GM12878 (cell line): ENCODE results near the gene ECI1. TPM values are rescaled to one million over a fixed set of nuclear protein-coding genes. Genes with fewer than 3 reads are reported as not detected.

Experiments used
- ATAC-seq: fragments of 200-7000 bp; cut with Tn5 transposase; 3 replicates; pipeline ENCODE4 v1.9.1; 2020; ENCODE audit warnings: mild to moderate bottlenecking, moderate library complexity
- BruUV-seq: library from RNA; stranded (reverse); fragments of 400-500 nt; replicated peaks from 2 replicates; lab custom pipeline; 2021; lab: Mats Ljungman, UMichigan
- CTCF ChIA-PET: fragments of 300-600 bp; sonication (Branson Sonifier 250); formaldehyde crosslinking; extraction: SDS; loops from one replicate; lab custom pipeline; 2021; ENCODE audit warnings: inconsistent platforms; lab: Yijun Ruan, JAX
- POLR2A ChIA-PET: fragments of 350-600 bp; formaldehyde crosslinking; extraction: SDS; loops from one replicate; lab custom pipeline; 2021; ENCODE audit warnings: inconsistent platforms; lab: Charles Lee
- RAD21 ChIA-PET: fragments of 300-600 bp; sonication (Branson Sonifier 250); formaldehyde crosslinking; loops from one replicate; lab custom pipeline; 2023; ENCODE audit warnings: antibody characterized with exemption; ENCODE audit not compliant: unreplicated experiment; lab: Charles Lee
- SMC1A ChIA-PET: fragments of 300-600 bp; sonication (Branson Sonifier 250); formaldehyde crosslinking; loops from one replicate; lab custom pipeline; 2023; ENCODE audit not compliant: unreplicated experiment, uncharacterized antibody; lab: Charles Lee
- DNase-seq: peaks from one replicate; pipeline ENCODE4 v3.0.0-alpha.2; 2011; ENCODE audit warnings: low read depth, low spot score
- FAIRE-seq: peaks from 3 replicates; lab custom pipeline; 2011; peaks lifted over from hg19 to GRCh38; lab: Jason Lieb, UNC
- H2AFZ ChIP-seq: 2 replicates; pipeline ENCODE4 v1.6.0; 2011; ENCODE audit warnings: low read depth, low read length, control low read depth; ENCODE audit not compliant: control insufficient read depth
- H3K27ac ChIP-seq: 2 replicates; pipeline ENCODE4 v1.5.1; 2011; ENCODE audit warnings: control low read depth; ENCODE audit not compliant: control insufficient read depth, insufficient read depth
- H3K27me3 ChIP-seq, 2 experiments: replicated peaks in 1 of 2; 2 replicates each; pipeline versions ENCODE4 v1.6.0 to v1.6.1; 2011; ENCODE audit warnings: low read length in 1 of 2; ENCODE audit not compliant: control insufficient read depth in 2 of 2, insufficient read depth in 2 of 2
- H3K36me3 ChIP-seq, 2 experiments: 2 replicates each; pipeline ENCODE4 v1.5.1; 2011; ENCODE audit warnings: low read length in 1 of 2; ENCODE audit not compliant: control insufficient read depth in 2 of 2, insufficient read depth in 2 of 2
- H3K4me1 ChIP-seq: 2 replicates; pipeline ENCODE4 v1.6.1; 2011; ENCODE audit warnings: mild to moderate bottlenecking, low read length, moderate library complexity, mixed read lengths; ENCODE audit not compliant: control insufficient read depth, insufficient read depth
- H3K4me2 ChIP-seq: 2 replicates; pipeline ENCODE4 v1.6.0; 2011; ENCODE audit warnings: control low read depth; ENCODE audit not compliant: control insufficient read depth, insufficient read depth
- H3K4me3 ChIP-seq: fragments of 200-600 bp; sonication (generic); 2 replicates; pipeline ENCODE4 v1.5.1; 2016
- H3K79me2 ChIP-seq: 2 replicates; pipeline ENCODE4 v1.6.0; 2011; ENCODE audit warnings: low read length; ENCODE audit not compliant: control insufficient read depth, insufficient read depth
- H3K9ac ChIP-seq: 2 replicates; pipeline ENCODE4 v1.8.0; 2011; ENCODE audit warnings: low read length, control low read depth, mixed read lengths; ENCODE audit not compliant: control insufficient read depth, insufficient read depth
- H3K9me3 ChIP-seq: replicated peaks from 3 replicates; pipeline ENCODE4 v1.5.1; 2011; ENCODE audit warnings: mild to moderate bottlenecking, low read length; ENCODE audit not compliant: control insufficient read depth, insufficient read depth
- H4K20me1 ChIP-seq: 2 replicates; pipeline ENCODE4 v1.6.0; 2011; ENCODE audit not compliant: control insufficient read depth, insufficient read depth
- ATF3 ChIP-seq: IDR thresholded peaks from 2 replicates; pipeline ENCODE4 v1.6.1; 2011; ENCODE audit warnings: low read depth, mild to moderate bottlenecking, low read length, moderate library complexity, borderline replicate concordance; ENCODE audit errors: extremely low read depth
- EED ChIP-seq: sonication (generic); IDR thresholded peaks from 2 replicates; pipeline ENCODE4 v1.6.1; 2016; ENCODE audit warnings: antibody characterized with exemption, low read depth
- ETV6 ChIP-seq, 2 experiments: fragments of 450-650 bp in 1 of 2; IDR thresholded peaks in 1 of 2; conservative IDR thresholded peaks in 1 of 2; 2 replicates each; pipeline ENCODE4 v1.6.1; 2014; ENCODE audit warnings: antibody characterized with exemption in 1 of 2, borderline replicate concordance in 1 of 2, low read depth in 1 of 2, mild to moderate bottlenecking in 1 of 2, moderate library complexity in 1 of 2
- EZH2 ChIP-seq: IDR thresholded peaks from 2 replicates; pipeline ENCODE4 v1.6.1; 2012; ENCODE audit warnings: low read depth, mild to moderate bottlenecking, control low read depth, inconsistent platforms, low read length, borderline replicate concordance; ENCODE audit not compliant: control insufficient read depth
- HDAC6 ChIP-seq: fragments of 200-600 bp; sonication (generic); IDR thresholded peaks from one replicate; pipeline ENCODE4 v1.8.0; 2017; ENCODE audit warnings: antibody characterized with exemption; ENCODE audit not compliant: unreplicated experiment
- MEF2B ChIP-seq: fragments of 450-650 bp; IDR thresholded peaks from 2 replicates; pipeline ENCODE4 v1.6.1; 2018; ENCODE audit warnings: mild to moderate bottlenecking, moderate library complexity; ENCODE audit not compliant: partially characterized antibody, poor library complexity, severe bottlenecking
- NBN ChIP-seq: fragments of 450-650 bp; IDR thresholded peaks from 2 replicates; pipeline ENCODE4 v1.6.1; 2016
- NFYB ChIP-seq: IDR thresholded peaks from 2 replicates; pipeline ENCODE4 v1.6.1; 2011; ENCODE audit warnings: low read depth, mild to moderate bottlenecking, low read length, improper control_type of control experiment, moderate library complexity; ENCODE audit not compliant: insufficient read depth
- PAX5 ChIP-seq: IDR thresholded peaks from 2 replicates; pipeline ENCODE4 v1.6.1; 2011; ENCODE audit warnings: low read depth, low read length, borderline replicate concordance
- POLR2A ChIP-seq: IDR thresholded peaks from 2 replicates; pipeline ENCODE4 v1.6.1; 2011; ENCODE audit warnings: low read depth, mild to moderate bottlenecking, low read length
- RB1 ChIP-seq: fragments of 450-650 bp; formaldehyde crosslinking; IDR thresholded peaks from 2 replicates; pipeline ENCODE4 v1.6.1; 2017; ENCODE audit warnings: mild to moderate bottlenecking, borderline replicate concordance
- STAT1 ChIP-seq: fragments of 450-650 bp; conservative IDR thresholded peaks from 2 replicates; pipeline ENCODE4 v1.6.1; 2014; ENCODE audit warnings: antibody characterized with exemption, mild to moderate bottlenecking
- TCF12 ChIP-seq: IDR thresholded peaks from 2 replicates; pipeline ENCODE4 v1.6.1; 2011; ENCODE audit warnings: low read depth, mild to moderate bottlenecking, low read length
- ZBTB33 ChIP-seq: fragments of 450-650 bp; IDR thresholded peaks from 2 replicates; pipeline ENCODE4 v1.6.1; 2017; ENCODE audit warnings: mild to moderate bottlenecking
- ZNF24 ChIP-seq: fragments of 450-650 bp; IDR thresholded peaks from 2 replicates; pipeline ENCODE4 v1.6.1; 2017; ENCODE audit warnings: antibody characterized with exemption, mild to moderate bottlenecking
- ZNF384 ChIP-seq: IDR thresholded peaks from 2 replicates; pipeline ENCODE4 v1.6.1; 2012; ENCODE audit warnings: low read depth, mild to moderate bottlenecking, low read length, improper control_type of control experiment, borderline replicate concordance
- ZNF687 ChIP-seq: fragments of 450-650 bp; IDR thresholded peaks from 2 replicates; pipeline ENCODE4 v1.6.1; 2017; ENCODE audit warnings: mild to moderate bottlenecking, moderate library complexity
- WGBS: methylation state at CpG from one replicate; pipeline ENCODE4 v1.1.6; 2016; ENCODE audit warnings: low lambda C conversion rate; ENCODE audit not compliant: insufficient replicate concordance, insufficient coverage; ENCODE audit errors: missing lambda C conversion rate; 5-methylcytosine and 5-hydroxymethylcytosine counted together
- in situ Hi-C: fragments of 300-500 bp; cut with MboI; formaldehyde crosslinking; loops from 9 replicates; pipeline ENCODE4 v1.14.3; 2018; ENCODE audit warnings: mixed read lengths
- intact Hi-C: fragments of 100-400 bp; cut with micrococcal nuclease; formaldehyde crosslinking; loops from one replicate; pipeline ENCODE4 v1.14.2; 2022; ENCODE audit not compliant: unreplicated experiment
- polyA plus RNA-seq, 11 experiments: library from polyadenylated mRNA; depleted of rRNA in 4 of 11; unstranded in 6 of 11; stranded (reverse) in 5 of 11; fragments of >200 nt; fragmentation: Nextera tagmentation in 4 of 11; fragmentation: Illumina TruSeq in 1 of 11; extraction: Ambion mirVana in 4 of 11; extraction: Trizol in 1 of 11; gene quantifications; 1 replicate in 1 of 11; 2 replicates in 10 of 11; pipeline versions ENCODE4 v1.2.1 to v1.2.3, GENCODE V29; 2011 to 2016; ENCODE audit warnings: inconsistent platforms in 2 of 11, missing spikeins in 2 of 11, low read depth in 1 of 11
- total RNA-seq, 4 experiments: library from RNA; depleted of rRNA in 3 of 4; stranded (reverse); fragments of >200 nt in 3 of 4; fragmentation: Illumina TruSeq in 1 of 4; extraction: Trizol in 1 of 4; gene quantifications; 2 replicates each; pipeline versions ENCODE4 v1.2.1 to v1.2.3, GENCODE V29; 2013 to 2021

Gene ECI1
- total and polyA plus RNA-seq, 10 of the 15 experiments (the other 5 are each of a cell fraction or from before 2014, with no cell fraction given): 2.2 to 82.1 (median 24.8) TPM

GRCh38 chr16:2223221-2223941, 28.0 kb downstream of the ECI1 start, which contains the start of gene E4F1 (continued):
- TF ChIP-seq ETV6 (conservative IDR thresholded peaks at IDR 0.05 in 1 of 2, IDR thresholded peaks at IDR 0.05 in 1 of 2; ENCODE audit: borderline replicate concordance in 1 of 2, low read depth in 1 of 2): no peak
- TF ChIP-seq EED: no peak
- peak; percentile 91 for TF ChIP-seq ATF3
- peak; percentile 97 for TF ChIP-seq RB1
- TF ChIP-seq NBN: no peak
- TF ChIP-seq ZNF384: no peak
- TF ChIP-seq POLR2A: peak; percentile 99
- peak; percentile 20; the same call in 1 of the 2 replicates for TF ChIP-seq NFYB
- TF ChIP-seq EZH2: no peak
- TF ChIP-seq HDAC6: no peak
- TF ChIP-seq PAX5: no peak; the same call in 1 of the 2 replicates
- 0 out of 2 replicates have a peak, but pooled peaks have one; percentile 75 for TF ChIP-seq STAT1

DNA sequence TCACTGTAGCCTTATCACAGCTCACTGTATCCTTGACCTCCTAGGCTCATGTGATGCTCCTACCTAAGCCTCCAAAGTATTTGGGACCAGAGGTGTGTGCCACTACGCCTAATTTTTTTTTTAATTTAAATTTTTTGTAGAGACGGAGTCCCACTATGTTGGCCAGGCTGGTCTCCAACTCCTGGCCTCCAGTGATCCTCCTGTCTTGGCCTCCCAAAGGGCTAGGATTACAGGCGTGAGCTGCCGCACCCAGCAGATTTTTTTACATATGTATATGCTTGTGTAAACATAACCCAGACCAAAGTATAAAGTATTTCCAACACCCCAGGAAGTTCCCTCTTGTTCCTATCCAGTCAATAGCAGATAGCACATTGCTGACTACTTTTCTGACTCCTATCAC, 35.1 kb downstream of the ECI1 start:
- no peak overlapping the region for H3K4me3 ChIP-seq
- H3K36me3 ChIP-seq: no peaks in the 10 kb centered on the region; a peak in 1 of 4 replicates
- intact Hi-C loops (no loop called here), in situ Hi-C loops (no loop called here)
- RAD21 ChIA-PET: no interaction called here
- H3K4me2 ChIP-seq: peak overlapping the region; percentile 32
- no peak for DNase-seq
- CTCF ChIA-PET: interaction anchor here (0.7 kb wide), 1 partner anchor 213 kb away, joined by 3 read pairs; no protein-coding TSS in a partner anchor
- H3K9me3 ChIP-seq: no peaks in the 10 kb centered on the region
- SMC1A ChIA-PET: interaction anchor here (0.6 kb wide), 1 partner anchor 782 kb away, joined by 3 read pairs; no protein-coding TSS in a partner anchor
- POLR2A ChIA-PET: no interaction called here
- no peaks in the 10 kb centered on the region for H3K4me1 ChIP-seq
- H3K27me3 ChIP-seq: no peaks in the 10 kb centered on the region
- BruUV-seq: no TSS peak
- H4K20me1 ChIP-seq: no peaks in the 10 kb centered on the region
- peaks cover 16% of the 10 kb centered on the region for H3K79me2 ChIP-seq
- WGBS: 91% methylated on average over 4 of the region's 4 CpGs
- H3K27ac ChIP-seq: no peak overlapping the region
- H3K9ac ChIP-seq: no peak overlapping the region
- no peak for FAIRE-seq
- no peak overlapping the region for H2AFZ ChIP-seq
- no peak for ATAC-seq
- TF ChIP-seq TCF12: no peak
- no peak for TF ChIP-seq ZNF687
- no peak for TF ChIP-seq MEF2B
- no peak for TF ChIP-seq ZNF24
- TF ChIP-seq ZBTB33: no peak
